ENCODE data around the gene PON2.
"Not testable (repeated sequence)": the region's sequence is repeated elsewhere in the genome, so short reads cannot be mapped to it uniquely, and the experiment has no call there.

The PON2 gene

DNA sequence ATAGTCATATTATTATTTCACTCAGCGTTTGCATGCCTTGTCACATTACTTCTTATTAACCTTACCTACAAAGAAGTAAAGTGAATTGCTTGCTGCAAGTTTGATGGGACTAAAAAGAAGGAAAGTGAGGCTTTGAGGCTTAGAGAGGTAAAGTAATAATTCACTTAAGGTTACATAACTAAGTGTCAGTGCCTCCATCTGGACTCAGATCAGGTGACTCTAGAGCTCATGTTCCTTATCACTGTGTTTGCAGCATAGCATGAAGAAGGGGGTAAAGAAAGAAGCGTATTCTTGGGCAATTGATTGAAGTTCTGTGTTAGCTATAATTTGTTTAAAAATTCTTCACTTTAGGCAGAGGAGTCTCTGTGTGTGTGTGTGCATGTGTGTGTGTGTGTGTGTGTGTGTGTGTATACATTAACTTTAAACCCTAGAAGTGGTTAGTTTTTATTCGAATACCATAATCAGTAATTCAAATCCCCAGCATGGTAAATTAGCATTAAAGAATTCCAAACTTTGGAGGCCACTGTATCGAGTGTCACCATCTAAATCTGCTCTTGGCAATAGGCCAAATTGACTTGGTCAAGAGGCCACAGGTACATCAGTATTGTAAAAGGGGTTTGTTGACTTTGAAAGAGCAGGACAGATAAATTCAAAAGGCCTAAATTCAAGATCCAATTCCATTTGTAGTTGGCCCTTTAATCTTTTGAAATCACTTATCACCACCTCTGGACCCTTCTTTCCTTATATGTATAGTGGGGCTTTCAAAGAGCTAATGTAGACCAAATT is 36.5 kb downstream of the PON2 start:
- H3K9me3 Mint-ChIP-seq = no peaks in the 10 kb centered on the region
- H3K36me3 Mint-ChIP-seq = no peaks in the 10 kb centered on the region
- H3K27ac Mint-ChIP-seq = no peak overlapping the region
- peaks cover 7% of the 10 kb centered on the region for H3K4me1 Mint-ChIP-seq
- peaks cover 44% of the 10 kb centered on the region for H3K27me3 Mint-ChIP-seq
- no peak for ATAC-seq
- H3K4me3 Mint-ChIP-seq = no peak overlapping the region

DNA sequence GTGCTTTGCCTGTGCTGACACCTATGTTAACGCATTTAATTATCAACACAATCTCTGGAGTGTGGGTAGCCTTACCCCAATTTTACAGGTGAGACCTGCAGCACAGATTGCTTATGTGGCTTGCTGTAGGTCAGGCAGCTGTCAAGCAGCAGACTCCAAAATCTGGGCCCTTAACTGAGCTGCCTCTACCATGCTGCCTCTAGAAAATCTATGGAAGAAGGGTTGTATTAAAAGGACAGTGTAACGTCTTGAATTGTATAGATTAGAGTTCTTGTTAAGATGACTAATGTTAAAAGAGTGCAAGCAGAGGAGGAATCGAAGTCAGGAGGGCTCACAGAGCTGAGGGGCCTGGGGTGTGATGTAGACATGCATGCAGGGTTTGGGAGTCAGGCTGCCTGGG is 37.4 kb downstream of the PON2 start:
- Mint-ChIP-seq H3K4me1 (peaks cover 7% of the 10 kb centered on the region), H3K36me3 (no peaks in the 10 kb centered on the region), H3K27me3 (peaks cover 52% of the 10 kb centered on the region), H3K4me3 (no peak overlapping the region), H3K27ac (no peak overlapping the region), H3K9me3 (no peaks in the 10 kb centered on the region)
- no peak for ATAC-seq

DNA sequence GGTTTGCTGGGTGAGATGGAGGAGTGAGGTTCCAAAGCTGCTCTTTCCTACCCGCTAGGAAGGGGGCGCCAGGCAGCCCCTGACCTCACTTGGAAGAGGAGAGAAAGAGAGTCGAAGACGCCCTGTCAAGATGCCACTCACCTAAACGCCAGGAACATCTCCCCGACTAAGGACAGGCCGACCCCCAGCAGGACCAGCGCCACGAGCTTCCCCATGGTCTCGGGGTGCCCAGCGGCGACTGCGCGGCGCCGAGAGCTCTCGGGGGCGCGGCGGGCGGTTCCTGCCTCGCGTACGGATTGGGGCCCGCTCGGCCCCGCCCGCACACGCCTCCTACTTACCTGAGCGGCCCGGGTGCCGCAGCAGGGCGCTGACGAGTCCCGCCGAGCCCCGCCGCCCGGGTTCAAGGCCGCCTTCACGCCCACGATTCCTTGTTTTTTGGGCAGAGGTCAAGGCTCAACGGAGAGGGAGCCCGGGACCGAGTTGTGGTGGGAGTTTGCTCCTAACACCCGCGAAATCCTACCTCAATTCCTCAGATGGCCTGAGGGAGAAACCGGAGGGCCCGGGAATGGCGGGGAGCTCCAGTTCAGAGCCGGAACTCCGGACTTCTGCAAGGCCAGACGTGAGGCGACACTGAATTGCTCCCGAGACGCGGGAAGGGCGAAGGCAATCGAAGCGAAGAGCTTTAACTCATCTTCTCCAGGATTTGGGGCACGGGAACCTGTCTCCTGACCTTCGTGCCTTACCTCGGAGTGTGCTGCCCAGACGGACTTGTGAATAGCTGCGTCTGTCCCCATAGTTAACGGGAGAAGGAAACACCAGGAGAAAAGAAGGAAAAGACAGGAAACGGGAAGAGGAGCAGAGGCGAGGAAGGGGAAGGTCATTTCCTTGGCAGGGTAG is 38.4 kb downstream of the PON2 start, which contains the start of gene PON3:
Gene PON3, minus strand, starts transcription at position 240 of the 897 bp plus-strand sequence. Its CDS starts 25 bp downstream, at position 215.
- ATAC-seq = peak; percentile 54
- Mint-ChIP-seq H3K36me3 (no peaks in the 10 kb centered on the region), H3K9me3 (no peaks in the 10 kb centered on the region), H3K4me1 (peaks cover 7% of the 10 kb centered on the region), H3K27me3 (peaks cover 60% of the 10 kb centered on the region), H3K27ac (no peak within 1 kb of the TSS), H3K4me3 (peak within 1 kb of the TSS; percentile 49)

DNA sequence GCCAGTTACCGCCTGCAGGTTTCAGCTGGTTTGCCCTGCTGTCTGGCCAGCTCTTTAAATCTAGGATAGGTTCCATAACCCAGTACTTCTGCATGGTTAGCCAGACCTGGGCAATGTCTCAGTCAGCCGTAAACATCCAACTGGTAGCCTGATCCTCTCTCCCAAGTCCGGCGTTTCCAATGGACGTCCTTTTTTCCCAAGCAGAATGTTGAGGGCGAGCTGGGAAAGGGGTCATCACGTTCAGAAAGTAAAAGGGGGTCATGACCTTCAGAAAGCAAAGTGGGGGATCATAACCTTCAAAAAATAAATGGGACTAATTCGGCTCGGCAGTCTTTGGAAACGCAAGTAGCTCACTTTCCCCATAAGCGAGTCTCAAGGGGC is 39.1 kb downstream of the PON2 start:
- ATAC-seq = no peak
- H3K27ac Mint-ChIP-seq = no peak overlapping the region
- H3K4me1 Mint-ChIP-seq = peaks cover 7% of the 10 kb centered on the region
- H3K36me3 Mint-ChIP-seq = no peaks in the 10 kb centered on the region
- H3K27me3 Mint-ChIP-seq = peaks cover 60% of the 10 kb centered on the region
- H3K9me3 Mint-ChIP-seq = no peaks in the 10 kb centered on the region
- peak overlapping the region; percentile 38 for H3K4me3 Mint-ChIP-seq

DNA sequence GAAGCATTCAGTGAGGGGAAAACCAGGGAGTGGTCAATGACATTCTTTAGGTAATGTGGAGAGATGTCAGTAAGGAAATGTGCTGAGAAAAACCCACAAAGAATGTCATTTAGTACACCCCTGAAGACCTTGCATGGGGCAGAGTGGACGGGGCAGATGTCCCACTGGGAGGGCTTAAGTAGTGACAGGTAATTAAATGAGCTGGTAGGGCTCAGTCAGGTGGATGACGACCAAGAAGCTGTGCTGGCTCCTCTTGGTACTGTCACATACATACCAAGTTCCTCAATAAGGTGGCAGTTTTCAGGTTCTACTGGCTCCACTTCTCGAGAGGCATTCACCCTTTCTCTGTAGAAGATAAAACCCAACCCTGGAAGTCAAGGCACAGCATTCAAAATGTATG is 40.5 kb downstream of the PON2 start:
- no peak overlapping the region for H3K4me3 Mint-ChIP-seq
- no peaks in the 10 kb centered on the region for H3K9me3 Mint-ChIP-seq
- H3K36me3 Mint-ChIP-seq = no peaks in the 10 kb centered on the region
- peaks cover 60% of the 10 kb centered on the region for H3K27me3 Mint-ChIP-seq
- no peak for ATAC-seq
- H3K27ac Mint-ChIP-seq = no peak overlapping the region
- peaks cover 7% of the 10 kb centered on the region for H3K4me1 Mint-ChIP-seq

DNA sequence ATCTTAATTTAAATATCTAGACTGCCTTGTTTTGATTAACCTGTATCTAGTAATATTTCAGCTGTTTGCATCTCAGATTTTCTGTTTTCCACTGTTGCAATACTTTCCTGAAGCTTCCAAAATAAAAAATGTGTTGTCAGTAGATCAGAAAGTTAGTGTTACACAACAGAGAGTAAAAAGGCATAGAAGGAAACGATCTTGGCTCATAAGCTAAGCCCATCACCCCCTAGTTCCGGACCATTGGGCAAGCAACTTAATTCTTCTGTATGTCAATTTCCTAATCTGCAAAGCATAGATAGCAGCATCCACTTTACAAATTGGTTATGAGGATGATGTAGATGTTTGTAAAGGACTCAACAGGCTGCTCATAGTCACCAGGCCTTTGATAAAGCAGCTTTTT is 43.1 kb downstream of the PON2 start:
- Mint-ChIP-seq H3K36me3 (no peaks in the 10 kb centered on the region), H3K27me3 (peaks cover 57% of the 10 kb centered on the region), H3K27ac (no peak overlapping the region), H3K9me3 (peaks cover 6% of the 10 kb centered on the region), H3K4me3 (no peak overlapping the region), H3K4me1 (peaks cover 7% of the 10 kb centered on the region)
- ATAC-seq = no peak

DNA sequence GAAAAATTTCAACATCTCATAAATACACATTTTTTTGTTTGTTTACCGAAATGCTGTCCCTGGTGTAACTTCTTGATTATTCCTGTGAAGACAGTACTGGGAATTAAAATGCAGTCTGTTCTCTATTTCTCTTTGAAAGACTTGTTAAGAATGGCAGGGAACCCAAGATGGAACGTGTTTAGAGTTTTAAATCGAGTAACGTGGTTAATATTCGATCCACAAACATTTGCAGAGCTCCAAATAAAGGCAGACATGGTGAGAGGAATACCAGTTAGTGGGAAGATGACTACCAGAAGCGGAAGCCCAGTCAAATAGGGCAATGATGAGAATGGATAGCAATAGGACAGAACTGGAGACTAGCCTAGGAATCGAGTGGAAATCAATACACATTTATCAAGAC is 45.3 kb downstream of the PON2 start:
- no peaks in the 10 kb centered on the region for H3K36me3 Mint-ChIP-seq
- no peak for ATAC-seq
- H3K27me3 Mint-ChIP-seq = peaks cover 46% of the 10 kb centered on the region
- H3K27ac Mint-ChIP-seq = no peak overlapping the region
- peaks cover 6% of the 10 kb centered on the region for H3K9me3 Mint-ChIP-seq
- no peak overlapping the region for H3K4me3 Mint-ChIP-seq
- peaks cover 7% of the 10 kb centered on the region for H3K4me1 Mint-ChIP-seq

DNA sequence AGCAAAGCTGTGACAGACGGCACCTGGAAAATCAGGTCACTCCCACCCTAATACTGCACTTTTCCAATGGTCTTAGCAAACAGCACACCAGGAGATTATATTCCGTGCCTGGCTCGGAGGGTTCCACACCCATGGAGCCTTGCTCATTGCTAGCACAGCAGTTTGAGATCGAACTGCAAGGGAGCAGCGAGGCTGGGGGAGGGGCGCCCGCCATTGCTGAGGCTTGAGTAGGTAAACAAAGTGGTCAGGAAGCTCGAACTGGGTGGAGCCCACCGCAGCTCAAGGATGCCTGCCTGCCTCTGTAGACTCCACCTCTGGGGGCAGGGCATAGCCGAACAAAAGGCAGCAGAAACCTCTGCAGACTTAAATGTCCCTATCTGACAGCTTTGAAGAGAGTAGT is 55.4 kb downstream of the PON2 start:
- ATAC-seq, H3K4me1 Mint-ChIP-seq, H3K36me3 Mint-ChIP-seq, H3K27ac Mint-ChIP-seq, H3K4me3 Mint-ChIP-seq, H3K9me3 Mint-ChIP-seq: not testable (repeated sequence)
- H3K27me3 Mint-ChIP-seq = peaks cover 16% of the 10 kb centered on the region

DNA sequence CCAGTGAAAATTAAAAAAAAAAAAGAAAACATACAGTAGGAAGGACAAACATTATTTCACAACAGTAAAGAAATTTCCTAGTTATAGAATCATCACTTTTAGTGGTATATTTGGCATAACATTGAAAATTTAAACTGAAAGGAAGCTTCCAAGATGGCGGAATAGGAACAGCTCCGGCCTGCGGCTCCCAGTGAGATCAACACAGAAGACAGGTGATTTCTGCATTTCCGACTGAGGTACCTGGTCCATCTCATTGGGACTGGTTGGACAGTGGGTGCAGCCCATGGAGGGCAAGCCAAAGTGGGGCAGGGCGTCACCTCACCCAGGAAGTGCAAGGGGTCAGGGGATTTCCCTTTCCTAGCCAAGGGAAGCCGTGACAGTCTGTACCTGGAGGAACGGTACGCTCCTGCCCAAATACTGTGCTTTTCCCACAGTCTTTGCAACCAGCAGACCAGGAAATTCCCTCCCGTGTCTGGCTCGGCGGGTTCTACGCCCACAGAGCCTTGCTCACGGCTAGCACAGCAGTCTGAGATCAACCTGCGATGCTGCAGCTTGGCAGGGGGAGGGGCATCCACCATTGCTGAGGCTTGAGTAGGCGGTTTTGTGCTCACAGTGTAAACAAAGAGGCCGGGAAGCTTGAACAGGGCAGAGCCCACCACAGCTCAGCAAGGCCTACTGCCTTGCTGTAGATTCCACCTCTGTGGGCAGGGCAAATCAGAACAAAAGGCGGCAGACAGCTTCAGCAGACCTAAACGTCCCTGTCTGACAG is 58.0 kb downstream of the PON2 start:
- Mint-ChIP-seq H3K27ac (no peak overlapping the region), H3K4me1 (no peaks in the 10 kb centered on the region), H3K9me3 (peaks cover 6% of the 10 kb centered on the region), H3K4me3 (no peak overlapping the region), H3K27me3 (peaks cover 16% of the 10 kb centered on the region), H3K36me3 (no peaks in the 10 kb centered on the region)
- no peak for ATAC-seq

DNA sequence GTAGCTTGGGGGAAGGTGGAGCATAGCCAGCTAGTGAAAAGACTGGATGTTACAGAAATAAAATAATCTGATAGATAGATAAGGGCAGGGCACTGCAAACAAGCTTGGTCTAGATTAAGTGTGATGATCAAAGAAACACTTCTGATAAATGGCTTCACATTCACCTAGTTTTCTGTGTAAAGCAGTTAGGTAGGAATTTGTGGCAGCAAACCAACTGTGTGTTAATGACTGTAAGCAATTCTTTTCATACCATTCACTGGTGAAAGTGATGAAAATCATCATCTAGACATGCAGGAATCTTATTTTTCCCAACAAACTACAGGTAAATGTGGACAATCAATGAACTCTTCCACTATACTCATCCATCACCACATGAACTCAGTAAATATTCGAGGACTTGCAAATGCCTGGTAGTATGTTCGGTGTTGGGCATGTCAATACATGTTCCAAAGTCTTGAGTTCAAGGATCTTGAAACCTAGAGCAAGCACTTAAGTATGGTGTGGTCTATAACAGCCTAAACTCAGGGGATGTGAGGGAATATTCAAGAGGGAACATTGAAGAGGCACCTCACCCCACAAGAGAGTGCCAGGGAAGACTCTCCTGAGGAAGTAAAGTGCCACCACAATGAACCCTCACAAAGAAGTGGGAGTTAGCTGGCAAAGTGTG is 59.1 kb downstream of the PON2 start:
- peaks cover 16% of the 10 kb centered on the region for H3K27me3 Mint-ChIP-seq
- peaks cover 6% of the 10 kb centered on the region for H3K9me3 Mint-ChIP-seq
- no peak for ATAC-seq
- no peaks in the 10 kb centered on the region for H3K4me1 Mint-ChIP-seq
- no peaks in the 10 kb centered on the region for H3K36me3 Mint-ChIP-seq
- H3K4me3 Mint-ChIP-seq = no peak overlapping the region
- H3K27ac Mint-ChIP-seq = no peak overlapping the region

DNA sequence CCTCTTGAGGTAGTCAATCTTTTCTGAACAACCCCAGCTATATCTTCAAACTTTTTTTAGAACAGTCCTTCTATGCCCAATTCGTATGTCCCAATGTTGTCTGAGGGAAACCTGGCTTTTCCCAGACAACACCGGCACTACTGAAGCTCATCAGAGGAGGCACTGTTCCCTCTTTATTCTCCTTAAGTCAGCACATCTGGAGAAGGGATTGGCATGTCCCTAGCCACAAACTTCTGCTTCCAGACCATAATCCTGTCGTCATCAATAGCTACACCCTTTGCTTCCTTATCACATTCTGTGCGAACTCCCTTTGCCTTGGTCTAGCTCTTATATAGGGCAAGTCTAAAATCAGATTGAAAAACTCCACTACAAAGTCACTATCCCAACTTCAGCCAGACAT is 61.5 kb downstream of the PON2 start:
- Mint-ChIP-seq H3K36me3 (no peaks in the 10 kb centered on the region), H3K4me1 (no peaks in the 10 kb centered on the region), H3K27ac (no peak overlapping the region)

DNA sequence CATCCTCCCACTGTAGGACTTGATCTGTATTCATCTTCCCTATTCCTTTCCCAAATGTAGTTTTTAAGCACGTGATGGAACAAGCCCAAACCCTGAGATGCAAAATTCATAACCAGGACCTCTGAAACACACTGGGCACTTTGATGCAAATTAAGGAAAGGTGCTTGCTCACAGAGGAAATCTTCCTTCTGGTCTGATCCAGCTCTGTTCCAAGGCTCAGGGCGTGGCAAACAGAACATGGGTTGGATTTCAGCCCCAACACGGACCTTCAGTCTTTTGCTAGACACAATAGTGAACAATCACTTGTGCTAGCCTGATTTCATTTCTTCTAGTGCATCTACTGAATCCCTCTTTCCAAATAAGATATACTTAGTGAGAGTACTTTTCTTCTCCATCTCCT is 66.6 kb downstream of the PON2 start:
- no peaks in the 10 kb centered on the region for H3K4me1 Mint-ChIP-seq
- no peak overlapping the region for H3K4me3 Mint-ChIP-seq
- H3K27ac Mint-ChIP-seq = no peak overlapping the region
- no peaks in the 10 kb centered on the region for H3K27me3 Mint-ChIP-seq
- H3K36me3 Mint-ChIP-seq = no peaks in the 10 kb centered on the region
- no peak for ATAC-seq
- H3K9me3 Mint-ChIP-seq = no peaks in the 10 kb centered on the region

More for the DNA sequence above, 61.5 kb downstream of the PON2 start:
- Mint-ChIP-seq H3K4me3 (no peak overlapping the region), H3K27me3 (peaks cover 15% of the 10 kb centered on the region), H3K9me3 (peaks cover 4% of the 10 kb centered on the region)
- ATAC-seq = no peak

DNA sequence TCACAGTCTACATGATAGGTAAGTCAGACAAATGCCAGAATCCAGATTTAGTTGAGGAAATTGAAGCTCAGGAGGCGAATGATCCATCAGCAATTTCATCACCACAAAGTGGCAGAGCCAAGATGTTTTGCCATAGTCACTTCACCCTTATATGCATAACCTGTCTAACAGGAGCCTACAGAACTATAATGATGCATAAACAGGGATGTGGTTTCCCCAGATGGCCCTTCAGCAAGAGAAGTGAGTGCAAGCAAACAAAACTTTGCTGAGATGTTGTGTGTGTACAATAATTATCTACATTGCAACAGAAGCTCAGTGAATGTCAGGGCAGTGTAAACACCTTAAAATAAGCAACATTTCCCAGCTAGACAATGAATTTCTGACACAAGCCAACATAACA is 67.2 kb downstream of the PON2 start:
- Mint-ChIP-seq H3K36me3 (no peaks in the 10 kb centered on the region), H3K27me3 (no peaks in the 10 kb centered on the region), H3K27ac (no peak overlapping the region), H3K9me3 (no peaks in the 10 kb centered on the region), H3K4me3 (no peak overlapping the region), H3K4me1 (no peaks in the 10 kb centered on the region)
- ATAC-seq = no peak

DNA sequence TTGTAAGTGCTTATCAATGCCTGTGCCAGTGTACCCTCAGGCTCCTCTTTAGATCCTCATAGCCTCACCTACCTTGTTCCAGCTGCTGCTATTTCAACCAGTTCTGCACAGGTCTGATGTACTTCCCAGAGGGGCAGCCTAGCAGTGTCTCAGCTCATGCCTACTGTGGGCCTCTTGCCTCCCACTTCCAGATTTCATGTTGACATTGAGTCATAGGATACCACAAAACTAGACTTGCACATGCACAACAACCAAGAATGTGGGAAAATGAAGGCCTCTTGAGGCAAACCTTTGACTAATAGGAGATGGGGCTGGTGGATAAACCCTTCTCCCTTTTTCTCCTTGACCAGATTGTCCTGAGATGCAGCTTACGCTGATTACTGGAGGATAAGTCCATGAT is 69.7 kb downstream of the PON2 start:
- ATAC-seq = peak; percentile 28
- no peak overlapping the region for H3K27ac Mint-ChIP-seq
- no peaks in the 10 kb centered on the region for H3K4me1 Mint-ChIP-seq
- H3K27me3 Mint-ChIP-seq = no peaks in the 10 kb centered on the region
- H3K9me3 Mint-ChIP-seq = no peaks in the 10 kb centered on the region
- H3K4me3 Mint-ChIP-seq = no peak overlapping the region
- H3K36me3 Mint-ChIP-seq = no peaks in the 10 kb centered on the region

DNA sequence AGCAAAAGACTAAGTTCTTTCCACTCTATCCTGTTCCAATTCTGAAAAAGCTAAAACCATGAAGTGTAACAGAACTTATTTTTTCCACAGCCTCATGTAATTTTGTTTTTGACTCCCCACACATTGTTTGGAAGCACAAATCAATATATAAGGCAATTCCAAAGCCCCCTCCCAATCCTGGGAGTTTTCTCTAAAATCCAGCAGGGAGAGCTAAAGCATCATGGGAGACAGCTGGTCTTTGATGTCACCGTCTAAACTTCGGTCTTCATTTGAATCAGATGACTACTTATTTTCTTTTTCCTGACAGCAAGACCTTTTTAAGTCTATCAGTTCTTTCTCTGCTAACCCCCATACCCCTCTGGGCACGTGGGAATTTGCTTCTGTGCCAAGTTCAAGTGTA is 77.2 kb downstream of the PON2 start:
- no peaks in the 10 kb centered on the region for H3K27me3 Mint-ChIP-seq
- no peaks in the 10 kb centered on the region for H3K36me3 Mint-ChIP-seq
- H3K4me3 Mint-ChIP-seq = no peak overlapping the region
- ATAC-seq = no peak
- no peaks in the 10 kb centered on the region for H3K4me1 Mint-ChIP-seq
- no peak overlapping the region for H3K27ac Mint-ChIP-seq
- no peaks in the 10 kb centered on the region for H3K9me3 Mint-ChIP-seq
